ENCODE results near the gene DNAAF8. TPM values are rescaled to one million over a fixed set of nuclear protein-coding genes. Genes with fewer than 3 reads are reported as not detected.

DNAAF8 gene
- total and polyA plus RNA-seq, 4 donors: 4.3 to 11.3 (median 5.0) TPM

DNA sequence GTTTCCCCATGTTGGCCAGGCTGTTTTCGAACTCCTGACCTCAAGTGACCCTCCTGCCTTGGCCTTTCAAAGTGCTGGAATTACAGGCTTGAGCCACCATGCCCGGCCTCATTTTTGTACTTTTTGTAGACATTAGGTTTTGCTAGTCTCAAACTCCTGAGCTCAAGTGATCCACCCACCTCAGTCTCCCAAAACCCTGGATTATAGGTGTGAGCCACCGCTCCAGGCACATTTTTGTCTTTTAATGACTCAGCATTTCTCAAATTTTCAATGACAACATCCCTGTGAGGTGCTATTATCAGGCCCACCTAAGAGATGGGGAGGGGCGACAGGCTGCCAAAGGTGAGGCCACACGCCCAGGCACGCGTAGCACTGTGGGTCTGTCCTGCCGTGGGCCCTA lies 52.7 kb downstream of the DNAAF8 start:
- ATAC-seq (ENCODE audit: insufficient read depth, low FRiP score) (no peak), DNase-seq (no peak)
- no peaks in the 10 kb centered on the region for H3K36me3 ChIP-seq (ENCODE audit: control insufficient read depth in 4 of 4, insufficient read depth in 4 of 4, low read length in 4 of 4)
- no peaks in the 10 kb centered on the region for H3K27me3 ChIP-seq (ENCODE audit: control insufficient read depth in 3 of 3, insufficient read depth in 3 of 3, low read length in 2 of 3)
- no peaks in the 10 kb centered on the region for H3K9me3 ChIP-seq (ENCODE audit: control insufficient read depth in 4 of 4, insufficient read depth in 3 of 4, low read length in 3 of 4)
- no peak overlapping the region for H3K9ac ChIP-seq (ENCODE audit: insufficient read depth in 1 of 2, low read length in 2 of 2)
- H3K4me1 ChIP-seq (ENCODE audit: control insufficient read depth in 5 of 5, insufficient read depth in 5 of 5, low read length in 5 of 5): no peaks in the 10 kb centered on the region
- no peak overlapping the region for H3K4me3 ChIP-seq
- 94 to 97% methylated on average over 8 of the region's 8 CpGs for WGBS, 2 donors
- no peak overlapping the region for H3K27ac ChIP-seq (ENCODE audit: low read depth in 1 of 2, low read length in 1 of 2)
- TF ChIP-seq, protein P1, sequence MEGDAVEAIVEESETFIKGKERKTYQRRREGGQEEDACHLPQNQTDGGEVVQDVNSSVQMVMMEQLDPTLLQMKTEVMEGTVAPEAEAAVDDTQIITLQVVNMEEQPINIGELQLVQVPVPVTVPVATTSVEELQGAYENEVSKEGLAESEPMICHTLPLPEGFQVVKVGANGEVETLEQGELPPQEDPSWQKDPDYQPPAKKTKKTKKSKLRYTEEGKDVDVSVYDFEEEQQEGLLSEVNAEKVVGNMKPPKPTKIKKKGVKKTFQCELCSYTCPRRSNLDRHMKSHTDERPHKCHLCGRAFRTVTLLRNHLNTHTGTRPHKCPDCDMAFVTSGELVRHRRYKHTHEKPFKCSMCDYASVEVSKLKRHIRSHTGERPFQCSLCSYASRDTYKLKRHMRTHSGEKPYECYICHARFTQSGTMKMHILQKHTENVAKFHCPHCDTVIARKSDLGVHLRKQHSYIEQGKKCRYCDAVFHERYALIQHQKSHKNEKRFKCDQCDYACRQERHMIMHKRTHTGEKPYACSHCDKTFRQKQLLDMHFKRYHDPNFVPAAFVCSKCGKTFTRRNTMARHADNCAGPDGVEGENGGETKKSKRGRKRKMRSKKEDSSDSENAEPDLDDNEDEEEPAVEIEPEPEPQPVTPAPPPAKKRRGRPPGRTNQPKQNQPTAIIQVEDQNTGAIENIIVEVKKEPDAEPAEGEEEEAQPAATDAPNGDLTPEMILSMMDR (IDR thresholded peaks at IDR 0.05; ENCODE audit: control extremely low read depth, extremely low read depth): no peak

DNA sequence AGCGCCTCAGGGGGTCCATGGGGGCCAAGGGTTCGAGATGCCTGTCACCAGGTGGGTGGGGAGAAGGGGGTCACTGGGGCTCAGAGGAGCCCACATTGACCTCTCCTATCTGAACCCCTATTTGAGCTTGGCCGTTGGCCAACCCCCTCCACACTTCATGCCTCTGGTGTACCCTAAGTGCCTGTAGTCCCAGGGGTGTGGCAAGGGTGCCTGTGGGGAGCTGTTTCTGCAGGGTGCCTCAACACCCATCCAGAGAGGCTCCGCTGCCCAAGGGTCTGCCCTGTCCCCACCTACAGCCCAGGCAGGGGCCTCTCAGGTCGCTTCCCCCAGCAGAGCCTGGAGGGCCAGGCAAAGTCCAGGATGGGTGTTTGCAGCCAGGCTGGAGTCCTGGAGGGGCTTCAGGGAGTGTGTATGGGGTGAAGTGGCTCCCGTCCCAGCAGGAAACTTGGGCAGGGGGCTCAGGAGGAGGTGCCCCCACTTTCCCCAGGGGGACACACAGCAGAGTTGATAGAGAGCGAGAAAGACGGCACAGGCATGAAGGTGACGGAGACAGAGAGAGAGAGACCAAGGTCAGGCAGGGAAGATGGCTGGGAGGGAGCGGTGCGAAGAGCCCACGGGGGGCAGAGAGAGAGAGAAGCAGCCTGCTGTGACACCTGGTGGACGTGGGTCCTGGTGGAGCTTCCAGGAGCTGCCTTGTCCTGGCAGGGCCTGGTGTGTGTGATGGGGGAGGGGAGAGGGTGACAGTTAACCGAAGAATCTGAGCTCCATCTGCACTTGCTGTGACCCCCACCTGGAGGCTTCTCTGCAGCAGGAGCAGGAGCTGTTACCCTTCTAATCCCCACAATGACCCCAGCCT lies 53.5 kb downstream of the DNAAF8 start, which contains the start of gene SEPTIN12:
SEPTIN12 (minus strand) TSS at position 719 of the 856 bp plus-strand sequence; CDS start at position 19, 700 bp downstream.
- no peak for DNase-seq
- ATAC-seq (ENCODE audit: insufficient read depth, low FRiP score): no peak
- no peaks in the 10 kb centered on the region for H3K36me3 ChIP-seq (ENCODE audit: control insufficient read depth in 4 of 4, insufficient read depth in 4 of 4, low read length in 4 of 4)
- no peaks in the 10 kb centered on the region for H3K4me1 ChIP-seq (ENCODE audit: control insufficient read depth in 5 of 5, insufficient read depth in 5 of 5, low read length in 5 of 5)
- no peaks in the 10 kb centered on the region for H3K27me3 ChIP-seq (ENCODE audit: control insufficient read depth in 3 of 3, insufficient read depth in 3 of 3, low read length in 2 of 3)
- no peak within 1 kb of the TSS for H3K27ac ChIP-seq (ENCODE audit: low read depth in 1 of 2, low read length in 1 of 2)
- H3K9ac ChIP-seq (ENCODE audit: insufficient read depth in 1 of 2, low read length in 2 of 2): no peak within 1 kb of the TSS
- TF ChIP-seq, protein P1 (IDR thresholded peaks at IDR 0.05; ENCODE audit: control extremely low read depth, extremely low read depth): no peak
- 75 to 84% methylated on average over 14 of the region's 14 CpGs for WGBS, 2 donors
- H3K4me3 ChIP-seq: no peak within 1 kb of the TSS
- no peaks in the 10 kb centered on the region for H3K9me3 ChIP-seq (ENCODE audit: control insufficient read depth in 4 of 4, insufficient read depth in 3 of 4, low read length in 3 of 4)

DNA sequence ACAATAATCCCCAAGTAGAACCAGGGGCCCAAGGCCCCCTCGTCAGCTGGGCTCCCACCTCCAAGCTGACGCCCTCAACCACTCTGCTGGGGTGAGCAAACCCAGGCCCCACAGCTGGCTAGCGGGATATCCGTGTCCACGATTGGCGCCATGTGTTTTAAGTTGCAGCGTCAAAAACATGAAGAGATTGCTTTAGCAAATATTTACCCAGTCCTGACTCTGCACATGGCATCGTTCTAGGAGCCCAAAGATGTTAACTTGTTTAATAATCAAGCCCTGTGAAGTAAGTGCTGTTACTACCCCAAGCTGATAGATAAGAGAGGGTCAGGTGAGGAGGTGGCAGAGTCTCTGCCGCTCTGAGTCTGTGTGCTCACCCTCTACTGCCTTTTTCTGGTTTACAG lies 54.2 kb downstream of the DNAAF8 start:
- TF ChIP-seq, protein P1 (IDR thresholded peaks at IDR 0.05; ENCODE audit: control extremely low read depth, extremely low read depth): no peak
- WGBS, 2 donors: 49 to 73% methylated on average over 9 of the region's 9 CpGs
- DNase-seq: no peak
- Histone ChIP-seq H3K27ac (ENCODE audit: low read depth in 1 of 2, low read length in 1 of 2) (no peak overlapping the region), H3K4me1 (ENCODE audit: control insufficient read depth in 5 of 5, insufficient read depth in 5 of 5, low read length in 5 of 5) (no peaks in the 10 kb centered on the region), H3K27me3 (ENCODE audit: control insufficient read depth in 3 of 3, insufficient read depth in 3 of 3, low read length in 2 of 3) (no peaks in the 10 kb centered on the region), H3K4me3 (no peak overlapping the region), H3K36me3 (ENCODE audit: control insufficient read depth in 4 of 4, insufficient read depth in 4 of 4, low read length in 4 of 4) (no peaks in the 10 kb centered on the region), H3K9me3 (ENCODE audit: control insufficient read depth in 4 of 4, insufficient read depth in 3 of 4, low read length in 3 of 4) (no peaks in the 10 kb centered on the region), H3K9ac (ENCODE audit: insufficient read depth in 1 of 2, low read length in 2 of 2) (no peak overlapping the region)
- ATAC-seq (ENCODE audit: insufficient read depth, low FRiP score): no peak

Measured in lung (tissue), 12 donors.